H9 (cell line): ENCODE results near the gene LYVE1. TPM values are rescaled to one million over a fixed set of nuclear protein-coding genes. Genes with fewer than 3 reads are reported as not detected.

Experiments
- DNase-seq: peaks from one replicate; pipeline ENCODE4 v3.0.0-alpha.2; 2017
- H2AFZ ChIP-seq: one replicate; pipeline ENCODE4 v1.6.1; 2013; ENCODE audit warnings: mild to moderate bottlenecking, low read length, control low read depth, moderate library complexity
- H2AK5ac ChIP-seq: 2 replicates; pipeline ENCODE4 v1.6.1; 2013; ENCODE audit warnings: low read length, control low read depth, mixed read lengths; ENCODE audit not compliant: insufficient read length
- H2BK120ac ChIP-seq: one replicate; pipeline ENCODE4 v1.6.1; 2013; ENCODE audit warnings: low read depth, mild to moderate bottlenecking, low read length, control low read depth, inconsistent platforms; ENCODE audit not compliant: poor library complexity, severe bottlenecking
- H2BK12ac ChIP-seq: 2 replicates; pipeline ENCODE4 v1.6.1; 2013; ENCODE audit warnings: low read length, control low read depth, mixed read lengths, low read depth; ENCODE audit not compliant: insufficient read length
- H2BK15ac ChIP-seq: 2 replicates; pipeline ENCODE4 v1.6.1; 2013; ENCODE audit warnings: low read depth, low read length, control low read depth
- H2BK20ac ChIP-seq: one replicate; pipeline ENCODE4 v1.6.1; 2013; ENCODE audit warnings: low read depth, mild to moderate bottlenecking, low read length, control low read depth, inconsistent platforms; ENCODE audit not compliant: poor library complexity, severe bottlenecking
- H2BK5ac ChIP-seq: 2 replicates; pipeline ENCODE4 v1.6.1; 2013; ENCODE audit warnings: low read length, control low read depth, mixed read lengths; ENCODE audit not compliant: insufficient read length
- H3K14ac ChIP-seq: 2 replicates; pipeline ENCODE4 v1.6.1; 2013; ENCODE audit warnings: low read length, control low read depth; ENCODE audit not compliant: insufficient read depth
- H3K18ac ChIP-seq: 2 replicates; pipeline ENCODE4 v1.6.1; 2013; ENCODE audit warnings: low read depth, mild to moderate bottlenecking, mixed read lengths, low read length, control low read depth; ENCODE audit not compliant: insufficient read length
- H3K23ac ChIP-seq: 2 replicates; pipeline ENCODE4 v1.6.1; 2013; ENCODE audit warnings: low read length, control low read depth, mixed read lengths, low read depth; ENCODE audit not compliant: insufficient read length
- H3K23me2 ChIP-seq: 2 replicates; pipeline ENCODE4 v1.6.1; 2013; ENCODE audit warnings: low read depth, mild to moderate bottlenecking, mixed read lengths, low read length, control low read depth; ENCODE audit not compliant: insufficient read length, poor library complexity, severe bottlenecking
- H3K27ac ChIP-seq: 2 replicates; pipeline ENCODE4 v1.5.1; 2013; ENCODE audit warnings: low read length, control low read depth, mixed read lengths, low read depth; ENCODE audit not compliant: insufficient read length
- H3K27me3 ChIP-seq: 2 replicates; pipeline ENCODE4 v1.6.1; 2013; ENCODE audit warnings: low read length, control low read depth, inconsistent platforms; ENCODE audit not compliant: insufficient read depth
- H3K4ac ChIP-seq: 2 replicates; pipeline ENCODE4 v1.6.1; 2013; ENCODE audit warnings: low read depth, mild to moderate bottlenecking, control low read depth, inconsistent platforms, low read length, moderate library complexity
- H3K4me1 ChIP-seq: 2 replicates; pipeline ENCODE4 v1.6.1; 2013; ENCODE audit warnings: low read length, control low read depth, inconsistent platforms; ENCODE audit not compliant: insufficient read depth
- H3K4me2 ChIP-seq: 2 replicates; pipeline ENCODE4 v1.6.1; 2013; ENCODE audit warnings: low read length, control low read depth, mixed read lengths; ENCODE audit not compliant: insufficient read length, insufficient read depth
- H3K56ac ChIP-seq: 2 replicates; pipeline ENCODE4 v1.6.1; 2013; ENCODE audit warnings: low read depth, mild to moderate bottlenecking, mixed read lengths, low read length, control low read depth; ENCODE audit not compliant: insufficient read length
- H3K79me1 ChIP-seq: 2 replicates; pipeline ENCODE4 v1.6.1; 2013; ENCODE audit warnings: low read depth, mild to moderate bottlenecking, moderate library complexity, low read length, control low read depth, inconsistent platforms; ENCODE audit not compliant: insufficient read depth, poor library complexity, severe bottlenecking
- H3K79me2 ChIP-seq: 2 replicates; pipeline ENCODE4 v1.6.1; 2013; ENCODE audit warnings: low read length, control low read depth, inconsistent platforms; ENCODE audit not compliant: insufficient read depth
- H3K9ac ChIP-seq: 2 replicates; pipeline ENCODE4 v1.6.1; 2013; ENCODE audit warnings: low read length, control low read depth, mixed read lengths; ENCODE audit not compliant: insufficient read length; ENCODE audit errors: extremely low read depth
- H3K9me3 ChIP-seq: one replicate; pipeline ENCODE4 v1.6.1; 2013; ENCODE audit warnings: low read depth, low read length, inconsistent platforms; ENCODE audit not compliant: control insufficient read depth
- H3T11ph ChIP-seq: one replicate; pipeline ENCODE4 v1.6.1; 2013; ENCODE audit warnings: mild to moderate bottlenecking, low read length, control low read depth, inconsistent platforms
- H4K20me1 ChIP-seq: one replicate; pipeline ENCODE4 v1.6.1; 2013; ENCODE audit not compliant: control insufficient read depth, insufficient read length, insufficient read depth
- H4K5ac ChIP-seq: 2 replicates; pipeline ENCODE4 v1.6.1; 2013; ENCODE audit warnings: low read depth, mild to moderate bottlenecking, mixed read lengths, low read length, control low read depth; ENCODE audit not compliant: insufficient read length
- H4K8ac ChIP-seq: replicated peaks from 2 replicates; pipeline ENCODE4 v1.6.1; 2013; ENCODE audit warnings: low read length, control low read depth, mixed read lengths, low read depth; ENCODE audit not compliant: insufficient read length
- H4K91ac ChIP-seq: 2 replicates; pipeline ENCODE4 v1.6.1; 2013; ENCODE audit warnings: low read depth, mild to moderate bottlenecking, moderate library complexity, mixed read lengths, low read length, control low read depth; ENCODE audit not compliant: insufficient read length
- H3K27ac Mint-ChIP-seq, 3 experiments: 2 replicates in 2 of 3; 3 replicates in 1 of 3; pipeline ENCODE4 v1.8.0; 2020 to 2021; ENCODE audit warnings: mixed read lengths in 3 of 3, mild to moderate bottlenecking in 1 of 3, moderate library complexity in 1 of 3
- H3K27me3 Mint-ChIP-seq: 2 replicates; pipeline ENCODE4 v1.8.0; 2021; ENCODE audit warnings: low read depth, mild to moderate bottlenecking, moderate library complexity, mixed read lengths
- H3K36me3 Mint-ChIP-seq, 3 experiments: 2 replicates in 2 of 3; 3 replicates in 1 of 3; pipeline ENCODE4 v1.8.0; 2020 to 2021; ENCODE audit warnings: low read depth in 3 of 3, mixed read lengths in 3 of 3; ENCODE audit not compliant: insufficient read depth in 1 of 3
- H3K4me1 Mint-ChIP-seq, 2 experiments: 2 replicates each; pipeline ENCODE4 v1.8.0; 2020; ENCODE audit warnings: mixed read lengths in 2 of 2
- H3K4me3 Mint-ChIP-seq, 2 experiments: 2 replicates in 1 of 2; 3 replicates in 1 of 2; pipeline ENCODE4 v1.8.0; 2020 to 2021; ENCODE audit warnings: mild to moderate bottlenecking in 2 of 2, mixed read lengths in 2 of 2, moderate library complexity in 1 of 2
- H3K9me3 Mint-ChIP-seq, 2 experiments: 2 replicates in 1 of 2; 3 replicates in 1 of 2; pipeline ENCODE4 v1.8.0; 2020; ENCODE audit warnings: mild to moderate bottlenecking in 2 of 2, mixed read lengths in 2 of 2, moderate library complexity in 1 of 2
- CTCF ChIP-seq: fragments of 200-600 bp; sonication (generic); conservative IDR thresholded peaks from 3 replicates; pipeline ENCODE4 v1.8.0; 2021; ENCODE audit warnings: antibody characterized with exemption, mild to moderate bottlenecking
- WGBS: extraction: QIAGEN DNeasy Blood & Tissue Kit; methylation state at CpG from one replicate; pipeline ENCODE4 v1.1.7; 2013; ENCODE audit warnings: missing lambda C conversion rate, low lambda C conversion rate, mixed read lengths; ENCODE audit not compliant: insufficient read length; ENCODE audit errors: extremely low coverage; 5-methylcytosine and 5-hydroxymethylcytosine counted together
- total RNA-seq: library from RNA; stranded (reverse); gene quantifications from 2 replicates; pipeline ENCODE4 v1.2.1, GENCODE V29; 2021

The LYVE1 gene
- total RNA-seq, 1 experiment from 2014 or later = not detected

GRCh38 chr11:10576035-10576398 is 7.6 kb upstream of the LYVE1 start:
- DNase-seq = no peak
- H3K4me1 ChIP-seq = 0 out of 2 replicates have a peak, but pooled peaks cover 1% of the 10 kb centered on the region
- H3K79me1 ChIP-seq = no peaks in the 10 kb centered on the region
- no peaks in the 10 kb centered on the region for H3K23me2 ChIP-seq
- H2BK120ac ChIP-seq = no peak overlapping the region
- H3K79me2 ChIP-seq = no peaks in the 10 kb centered on the region
- no peak overlapping the region for H2AFZ ChIP-seq
- no peak overlapping the region for H2BK15ac ChIP-seq
- Mint-ChIP-seq H3K27me3 (no peaks in the 10 kb centered on the region), H3K9me3 (no peaks in the 10 kb centered on the region), H3K4me1 (peaks cover 8 to 9% of the 10 kb centered on the region in 2 experiments; a peak in 3 of 4 replicates), H3K4me3 (no peak overlapping the region), H3K27ac (no peak overlapping the region), H3K36me3 (peaks cover 0 to 4% (median 0%) of the 10 kb centered on the region in 3 experiments; a peak in 1 of 7 replicates)
- no CpG with 5 or more reads among the region's 4 CpGs for WGBS
- H4K5ac ChIP-seq = no peak overlapping the region
- no peaks in the 10 kb centered on the region for H4K20me1 ChIP-seq
- no peaks in the 10 kb centered on the region for H3K27me3 ChIP-seq
- no peak overlapping the region for H3K9ac ChIP-seq
- H3K27ac ChIP-seq = no peak overlapping the region
- no peak overlapping the region for H2AK5ac ChIP-seq
- H2BK12ac ChIP-seq = no peak overlapping the region
- H3T11ph ChIP-seq = no peak overlapping the region
- H2BK5ac ChIP-seq = no peak overlapping the region
- H4K91ac ChIP-seq = no peak overlapping the region
- no peak overlapping the region for H3K14ac ChIP-seq
- no peaks in the 10 kb centered on the region for H3K9me3 ChIP-seq
- no peak overlapping the region for H3K56ac ChIP-seq
- no peak overlapping the region for H2BK20ac ChIP-seq
- no peak overlapping the region for H4K8ac ChIP-seq
- TF ChIP-seq CTCF = no peak
- H3K4ac ChIP-seq = no peak overlapping the region
- H3K18ac ChIP-seq = no peak overlapping the region
- no peak overlapping the region for H3K4me2 ChIP-seq
- no peak overlapping the region for H3K23ac ChIP-seq
